SK-N-SH (cell line): Measurements from ENCODE around the gene FXR2. TPM values are rescaled to one million over a fixed set of nuclear protein-coding genes. Genes with fewer than 3 reads are reported as not detected.

ENCODE experiments used
- CTCF ChIA-PET: fragments of 300-600, 350-600 bp; formaldehyde crosslinking; extraction: SDS; loops from one replicate; lab custom pipeline; 2021; lab: Yijun Ruan, JAX
- POLR2A ChIA-PET: fragments of 350-600 bp; sonication (Branson Sonifier 250); formaldehyde crosslinking; extraction: SDS; loops from one replicate; lab custom pipeline; 2020; ENCODE audit warnings: antibody characterized with exemption, inconsistent platforms; lab: Yijun Ruan, JAX
- DNase-seq: peaks from one replicate; pipeline ENCODE4 v3.0.0; 2012
- H2AFZ ChIP-seq: fragments of 200-600 bp; sonication (generic); 2 replicates; pipeline ENCODE4 v1.8.1; 2016; ENCODE audit warnings: antibody characterized with exemption, mild to moderate bottlenecking, low read depth
- H3F3A ChIP-seq: fragments of 200-600 bp; sonication (generic); replicated peaks from 2 replicates; pipeline ENCODE3; 2016; ENCODE audit warnings: antibody characterized with exemption, mild to moderate bottlenecking; ENCODE audit not compliant: insufficient read depth
- H3K27ac ChIP-seq, 2 experiments: fragments of 200-500 bp in 1 of 2; fragments of 200-600 bp in 1 of 2; sonication (Bioruptor generic) in 1 of 2; sonication (generic), shearing (Covaris generic) in 1 of 2; 2 replicates each; pipeline versions ENCODE4 v1.5.1 to v1.6.1; 2014 to 2016; ENCODE audit warnings: low read depth in 2 of 2, inconsistent platforms in 1 of 2, low read length in 1 of 2, mild to moderate bottlenecking in 1 of 2, mixed read lengths in 1 of 2
- H3K27me3 ChIP-seq: fragments of 200-600 bp; sonication (generic), shearing (Covaris generic); 2 replicates; pipeline ENCODE4 v1.6.1; 2016; ENCODE audit warnings: mixed run types; ENCODE audit not compliant: insufficient read depth
- H3K36me3 ChIP-seq, 2 experiments: fragments of 200-500 bp in 1 of 2; fragments of 200-600 bp in 1 of 2; sonication (Bioruptor generic) in 1 of 2; sonication (generic) in 1 of 2; replicated peaks in 1 of 2; 2 replicates each; pipeline versions ENCODE3 to v1.5.1; 2014 to 2016; ENCODE audit warnings: low read length in 1 of 2, mild to moderate bottlenecking in 1 of 2; ENCODE audit not compliant: insufficient read depth in 2 of 2, control insufficient read depth in 1 of 2
- H3K4me1 ChIP-seq, 2 experiments: fragments of 200-500 bp in 1 of 2; fragments of 200-600 bp in 1 of 2; sonication (Bioruptor generic) in 1 of 2; sonication (generic), shearing (Covaris generic) in 1 of 2; 2 replicates each; pipeline versions ENCODE4 v1.5.1 to v1.6.1; 2014 to 2016; ENCODE audit warnings: low read depth in 1 of 2, low read length in 1 of 2, mixed run types in 1 of 2; ENCODE audit not compliant: insufficient read depth in 2 of 2, control insufficient read depth in 1 of 2
- H3K4me2 ChIP-seq: fragments of 200-600 bp; sonication (generic), shearing (Covaris generic); 2 replicates; pipeline ENCODE4 v1.6.1; 2017; ENCODE audit warnings: mixed run types
- H3K4me3 ChIP-seq, 2 experiments: fragments of 200-500 bp in 1 of 2; fragments of 200-600 bp in 1 of 2; sonication (Bioruptor generic) in 1 of 2; sonication (generic), shearing (Covaris generic) in 1 of 2; 2 replicates each; pipeline versions ENCODE4 v1.5.1 to v1.8.1; 2014 to 2016; ENCODE audit warnings: low read depth in 2 of 2, inconsistent platforms in 1 of 2, low read length in 1 of 2, mild to moderate bottlenecking in 1 of 2, mixed read lengths in 1 of 2, moderate library complexity in 1 of 2
- H3K79me2 ChIP-seq: fragments of 200-600 bp; sonication (generic); 2 replicates; pipeline ENCODE4 v1.8.1; 2017; ENCODE audit warnings: mild to moderate bottlenecking; ENCODE audit not compliant: insufficient read depth
- H3K9ac ChIP-seq: fragments of 200-600 bp; sonication (generic); 2 replicates; pipeline ENCODE4 v1.6.1; 2017; ENCODE audit warnings: mixed run types
- H3K9me2 ChIP-seq: fragments of 200-600 bp; sonication (generic); 2 replicates; pipeline ENCODE4 v1.6.1; 2017; ENCODE audit warnings: mixed run types
- H3K9me3 ChIP-seq: fragments of 200-600 bp; sonication (generic); 2 replicates; pipeline ENCODE4 v1.6.1; 2017; ENCODE audit warnings: mixed run types, mild to moderate bottlenecking, moderate library complexity
- H4K20me1 ChIP-seq: fragments of 200-600 bp; sonication (generic); 2 replicates; pipeline ENCODE4 v1.6.1; 2017; ENCODE audit warnings: mild to moderate bottlenecking, mixed run types; ENCODE audit not compliant: insufficient read depth
- CHD2 ChIP-seq: fragments of 150-350 bp; IDR thresholded peaks from 2 replicates; pipeline ENCODE4 v1.6.1; 2018; ENCODE audit warnings: low read length; ENCODE audit not compliant: partially characterized antibody
- CTCF ChIP-seq: fragments of 200-600 bp; sonication (generic); IDR thresholded peaks from 2 replicates; pipeline ENCODE4 v1.6.1; 2017; ENCODE audit warnings: antibody characterized with exemption, mild to moderate bottlenecking, moderate library complexity
- ELF1 ChIP-seq: IDR thresholded peaks from 2 replicates; pipeline ENCODE4 v1.4.0; 2012
- EZH2phosphoT487 ChIP-seq: fragments of 200-600 bp; sonication (generic); IDR thresholded peaks from 2 replicates; pipeline ENCODE4 v1.6.1; 2017; ENCODE audit warnings: low read depth, mixed run types, mild to moderate bottlenecking, antibody characterized with exemption, moderate library complexity, borderline replicate concordance
- IRF3 ChIP-seq: fragments of 150-350 bp; IDR thresholded peaks from 2 replicates; pipeline ENCODE4 v1.6.1; 2016; ENCODE audit warnings: mild to moderate bottlenecking, low read depth, low read length
- MXI1 ChIP-seq: IDR thresholded peaks from 2 replicates; pipeline ENCODE4 v1.6.1; 2012; ENCODE audit warnings: mild to moderate bottlenecking, low read depth, low read length, improper control_type of control experiment
- NFIC ChIP-seq: IDR thresholded peaks from 2 replicates; pipeline ENCODE4 v1.4.0; 2012; ENCODE audit warnings: borderline replicate concordance
- NRF1 ChIP-seq: IDR thresholded peaks from 2 replicates; pipeline ENCODE4 v1.6.1; 2012; ENCODE audit warnings: low read depth, mild to moderate bottlenecking, low read length
- REST ChIP-seq: IDR thresholded peaks from 2 replicates; pipeline ENCODE4 v1.6.1; 2012; ENCODE audit warnings: mild to moderate bottlenecking, low read depth, low read length, moderate library complexity
- RXRA ChIP-seq: IDR thresholded peaks from 2 replicates; pipeline ENCODE4 v1.4.0; 2012; ENCODE audit warnings: low read depth, mild to moderate bottlenecking, borderline replicate concordance
- SIN3A ChIP-seq: IDR thresholded peaks from 2 replicates; pipeline ENCODE4 v1.6.1; 2012; ENCODE audit warnings: low read depth, mild to moderate bottlenecking, low read length, moderate library complexity, borderline replicate concordance
- TEAD4 ChIP-seq: IDR thresholded peaks from 2 replicates; pipeline ENCODE4 v1.4.0; 2012; ENCODE audit warnings: mild to moderate bottlenecking, borderline replicate concordance; ENCODE audit not compliant: insufficient read depth
- USF1 ChIP-seq: IDR thresholded peaks from 2 replicates; pipeline ENCODE4 v1.4.0; 2012; ENCODE audit warnings: low read depth, borderline replicate concordance
- USF2 ChIP-seq: fragments of 150-350 bp; IDR thresholded peaks from 2 replicates; pipeline ENCODE4 v1.6.1; 2017; ENCODE audit warnings: antibody characterized with exemption, low read length, low read depth, borderline replicate concordance
- YY1 ChIP-seq: IDR thresholded peaks from 2 replicates; pipeline ENCODE4 v1.4.0; 2012; ENCODE audit warnings: low read depth, mild to moderate bottlenecking
- ZBTB33 ChIP-seq: IDR thresholded peaks from 2 replicates; pipeline ENCODE4 v1.4.0; 2012; ENCODE audit warnings: low read depth, borderline replicate concordance
- WGBS: methylation state at CpG from one replicate; pipeline ENCODE4 v1.1.6; 2017; ENCODE audit warnings: low lambda C conversion rate; 5-methylcytosine and 5-hydroxymethylcytosine counted together
- polyA plus RNA-seq, 3 experiments: library from polyadenylated mRNA; depleted of rRNA; stranded (reverse); fragments of >200 nt; gene quantifications; 2 replicates each; pipeline ENCODE4 v1.2.3, GENCODE V29; 2012

Gene FXR2
- polyA plus RNA-seq, 1 of the 3 experiments (the other 2 are of a cell fraction), result 56.4 TPM

GRCh38 chr17:7555320-7555948 lies 59.3 kb downstream of the FXR2 start:
- ChIA-PET CTCF (interaction anchor here (1.0 to 10.7 kb wide), 2 partner anchors 44 to 118 kb away, joined by 3 to 236 read pairs; no protein-coding TSS in a partner anchor), POLR2A (no interaction called here)
- no peaks in the 10 kb centered on the region for H3K79me2 ChIP-seq
- H3K9ac ChIP-seq, result no peak overlapping the region
- no peak for TF ChIP-seq TEAD4
- TF ChIP-seq NFIC, result no peak
- TF ChIP-seq MXI1, result no peak
- TF ChIP-seq USF1, result no peak
- TF ChIP-seq NRF1, result no peak
- no peak for TF ChIP-seq YY1
- TF ChIP-seq RXRA, result no peak
- TF ChIP-seq CTCF, result peak; percentile 32; the same call in 1 of the 2 replicates
- no peak for TF ChIP-seq ELF1
- peaks cover 9 to 33% of the 10 kb centered on the region in 2 experiments; a peak in 3 of 4 replicates for H3K4me1 ChIP-seq
- no peaks in the 10 kb centered on the region for H3K9me3 ChIP-seq
- no peak overlapping the region for H3K27ac ChIP-seq
- no peak overlapping the region for H3K4me3 ChIP-seq
- WGBS, result 75% methylated on average over 10 of the region's 10 CpGs
- H3K9me2 ChIP-seq, result no peaks in the 10 kb centered on the region
- no peaks in the 10 kb centered on the region for H4K20me1 ChIP-seq
- H3F3A ChIP-seq, result no peaks in the 10 kb centered on the region
- DNase-seq, result no peak
- peaks cover 0 to 4% of the 10 kb centered on the region in 2 experiments for H3K36me3 ChIP-seq
- no peaks in the 10 kb centered on the region for H3K27me3 ChIP-seq
- no peak overlapping the region for H3K4me2 ChIP-seq
- no peak overlapping the region for H2AFZ ChIP-seq

GRCh38 chr17:7553356-7553755 lies 61.3 kb downstream of the FXR2 start:
- H2AFZ ChIP-seq, result no peak overlapping the region
- TF ChIP-seq IRF3, result no peak
- no peak for TF ChIP-seq USF2
- no peak for TF ChIP-seq ZBTB33
- TF ChIP-seq EZH2phosphoT487, result no peak
- TF ChIP-seq REST, result no peak
- TF ChIP-seq CHD2, result no peak
- no peak for TF ChIP-seq NFIC
- no peak for TF ChIP-seq SIN3A

More at GRCh38 chr17:7553356-7553755, 61.3 kb downstream of the FXR2 start:
- Histone ChIP-seq H4K20me1 (no peaks in the 10 kb centered on the region), H3F3A (no peaks in the 10 kb centered on the region), H3K36me3 (peaks cover 0 to 4% of the 10 kb centered on the region in 2 experiments), H3K9ac (no peak overlapping the region), H3K79me2 (no peaks in the 10 kb centered on the region), H3K27ac (no peak overlapping the region), H3K4me3 (no peak overlapping the region), H3K9me3 (no peaks in the 10 kb centered on the region), H3K4me2 (no peak overlapping the region), H3K27me3 (no peaks in the 10 kb centered on the region), H3K9me2 (no peaks in the 10 kb centered on the region), H3K4me1 (peaks cover 6 to 22% of the 10 kb centered on the region in 2 experiments; a peak in 3 of 4 replicates)
- ChIA-PET CTCF (interaction anchor here (1.2 to 10.7 kb wide), 2 partner anchors 42 to 257 kb away, joined by 3 to 236 read pairs; no protein-coding TSS in a partner anchor), POLR2A (no interaction called here)
- DNase-seq, result no peak
- 100% methylated on average over 1 of the region's 1 CpG for WGBS
